ENCODE results near the gene COL11A1.
"Not testable (repeated sequence)": the region's sequence is repeated elsewhere in the genome, so short reads cannot be mapped to it uniquely, and the experiment has no call there.

Gene COL11A1

GRCh38 chr1:103089221-103089620, 19.1 kb downstream of the COL11A1 start:
- no peak overlapping the region for H3K4me3 ChIP-seq (ENCODE audit: low read depth in 1 of 5, low read length in 5 of 5)
- no peak overlapping the region for H3K9ac ChIP-seq (ENCODE audit: low read length in 5 of 5)
- no peaks in the 10 kb centered on the region for H3K36me3 ChIP-seq (ENCODE audit: control insufficient read depth in 5 of 5, insufficient read depth in 5 of 5, low read length in 5 of 5)
- H3K4me1 ChIP-seq (ENCODE audit: control insufficient read depth in 5 of 5, insufficient read depth in 5 of 5, low read length in 5 of 5): no peaks in the 10 kb centered on the region
- no peaks in the 10 kb centered on the region for H3K27me3 ChIP-seq (ENCODE audit: control insufficient read depth in 5 of 5, insufficient read depth in 4 of 5, low read length in 5 of 5)
- H3K27ac ChIP-seq (ENCODE audit: low read depth, low read length): no peak overlapping the region
- H3K9me3 ChIP-seq (ENCODE audit: control insufficient read depth in 5 of 5, low read length in 5 of 5): no peaks in the 10 kb centered on the region

- H3K9me3 ChIP-seq (ENCODE audit: control insufficient read depth in 5 of 5, low read length in 5 of 5): no peaks in the 10 kb centered on the region
- H3K27me3 ChIP-seq (ENCODE audit: control insufficient read depth in 5 of 5, insufficient read depth in 4 of 5, low read length in 5 of 5): no peaks in the 10 kb centered on the region
- no peak overlapping the region for H3K4me3 ChIP-seq (ENCODE audit: low read depth in 1 of 5, low read length in 5 of 5)
- no peak overlapping the region for H3K27ac ChIP-seq (ENCODE audit: low read depth, low read length)
- H3K4me1 ChIP-seq (ENCODE audit: control insufficient read depth in 5 of 5, insufficient read depth in 5 of 5, low read length in 5 of 5): peaks cover 0 to 3% (median 0%) of the 10 kb centered on the region in 5 donors
- no peak overlapping the region for H3K9ac ChIP-seq (ENCODE audit: low read length in 5 of 5)
- H3K36me3 ChIP-seq (ENCODE audit: control insufficient read depth in 5 of 5, insufficient read depth in 5 of 5, low read length in 5 of 5): no peaks in the 10 kb centered on the region
Measured at GRCh38 chr1:103087256-103087655, 21.1 kb downstream of the COL11A1 start.

GRCh38 chr1:103084181-103084580, 24.1 kb downstream of the COL11A1 start:
- Histone ChIP-seq H3K9ac (ENCODE audit: low read length in 5 of 5) (no peak overlapping the region), H3K27me3 (ENCODE audit: control insufficient read depth in 5 of 5, insufficient read depth in 4 of 5, low read length in 5 of 5) (no peaks in the 10 kb centered on the region), H3K9me3 (ENCODE audit: control insufficient read depth in 5 of 5, low read length in 5 of 5) (no peaks in the 10 kb centered on the region), H3K27ac (ENCODE audit: low read depth, low read length) (no peak overlapping the region), H3K36me3 (ENCODE audit: control insufficient read depth in 5 of 5, insufficient read depth in 5 of 5, low read length in 5 of 5) (no peaks in the 10 kb centered on the region), H3K4me1 (ENCODE audit: control insufficient read depth in 5 of 5, insufficient read depth in 5 of 5, low read length in 5 of 5) (peaks cover 0 to 3% (median 0%) of the 10 kb centered on the region in 5 donors), H3K4me3 (ENCODE audit: low read depth in 1 of 5, low read length in 5 of 5) (no peak overlapping the region)

- no peaks in the 10 kb centered on the region for H3K4me1 ChIP-seq (ENCODE audit: control insufficient read depth in 5 of 5, insufficient read depth in 5 of 5, low read length in 5 of 5)
- no peak overlapping the region for H3K4me3 ChIP-seq (ENCODE audit: low read depth in 1 of 5, low read length in 5 of 5)
- no peak overlapping the region for H3K9ac ChIP-seq (ENCODE audit: low read length in 5 of 5)
- H3K9me3 ChIP-seq (ENCODE audit: control insufficient read depth in 5 of 5, low read length in 5 of 5): no peaks in the 10 kb centered on the region
- no peaks in the 10 kb centered on the region for H3K36me3 ChIP-seq (ENCODE audit: control insufficient read depth in 5 of 5, insufficient read depth in 5 of 5, low read length in 5 of 5)
- no peak overlapping the region for H3K27ac ChIP-seq (ENCODE audit: low read depth, low read length)
- no peaks in the 10 kb centered on the region for H3K27me3 ChIP-seq (ENCODE audit: control insufficient read depth in 5 of 5, insufficient read depth in 4 of 5, low read length in 5 of 5)
Measured at GRCh38 chr1:103075316-103076000, 32.9 kb downstream of the COL11A1 start.

DNA sequence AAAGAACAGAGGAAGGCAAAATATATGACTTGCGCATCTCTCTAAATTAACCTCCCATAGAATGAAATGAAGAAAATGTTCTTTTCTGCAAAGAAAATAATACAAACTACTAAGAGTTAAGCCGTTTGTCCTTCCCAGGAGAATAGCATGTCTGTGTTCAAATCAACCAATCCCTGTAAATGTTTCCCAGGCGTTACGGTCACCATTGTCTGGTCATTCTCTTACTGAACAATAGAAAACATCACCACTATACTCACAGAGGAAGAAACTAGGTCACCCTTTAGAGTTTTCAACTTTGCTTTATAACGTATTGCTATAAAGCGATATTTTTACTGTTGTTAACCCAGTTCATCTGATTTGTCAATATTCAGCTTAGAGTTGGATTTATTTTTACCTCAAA, 34.1 kb downstream of the COL11A1 start:
- no peak overlapping the region for H3K9ac ChIP-seq (ENCODE audit: low read length in 5 of 5)
- no peaks in the 10 kb centered on the region for H3K4me1 ChIP-seq (ENCODE audit: control insufficient read depth in 5 of 5, insufficient read depth in 5 of 5, low read length in 5 of 5)
- no peaks in the 10 kb centered on the region for H3K9me3 ChIP-seq (ENCODE audit: control insufficient read depth in 5 of 5, low read length in 5 of 5)
- no peak overlapping the region for H3K27ac ChIP-seq (ENCODE audit: low read depth, low read length)
- H3K27me3 ChIP-seq (ENCODE audit: control insufficient read depth in 5 of 5, insufficient read depth in 4 of 5, low read length in 5 of 5): no peaks in the 10 kb centered on the region
- no peak overlapping the region for H3K4me3 ChIP-seq (ENCODE audit: low read depth in 1 of 5, low read length in 5 of 5)
- no peaks in the 10 kb centered on the region for H3K36me3 ChIP-seq (ENCODE audit: control insufficient read depth in 5 of 5, insufficient read depth in 5 of 5, low read length in 5 of 5)

- no peak overlapping the region for H3K9ac ChIP-seq (ENCODE audit: low read length in 5 of 5)
- H3K4me3 ChIP-seq (ENCODE audit: low read depth in 1 of 5, low read length in 5 of 5): no peak overlapping the region
- no peaks in the 10 kb centered on the region for H3K9me3 ChIP-seq (ENCODE audit: control insufficient read depth in 5 of 5, low read length in 5 of 5)
- H3K27me3 ChIP-seq (ENCODE audit: control insufficient read depth in 5 of 5, insufficient read depth in 4 of 5, low read length in 5 of 5): no peaks in the 10 kb centered on the region
- no peaks in the 10 kb centered on the region for H3K4me1 ChIP-seq (ENCODE audit: control insufficient read depth in 5 of 5, insufficient read depth in 5 of 5, low read length in 5 of 5)
- no peaks in the 10 kb centered on the region for H3K36me3 ChIP-seq (ENCODE audit: control insufficient read depth in 5 of 5, insufficient read depth in 5 of 5, low read length in 5 of 5)
- H3K27ac ChIP-seq (ENCODE audit: low read depth, low read length): no peak overlapping the region
Measured at GRCh38 chr1:103069201-103069600, 39.1 kb downstream of the COL11A1 start.

DNA sequence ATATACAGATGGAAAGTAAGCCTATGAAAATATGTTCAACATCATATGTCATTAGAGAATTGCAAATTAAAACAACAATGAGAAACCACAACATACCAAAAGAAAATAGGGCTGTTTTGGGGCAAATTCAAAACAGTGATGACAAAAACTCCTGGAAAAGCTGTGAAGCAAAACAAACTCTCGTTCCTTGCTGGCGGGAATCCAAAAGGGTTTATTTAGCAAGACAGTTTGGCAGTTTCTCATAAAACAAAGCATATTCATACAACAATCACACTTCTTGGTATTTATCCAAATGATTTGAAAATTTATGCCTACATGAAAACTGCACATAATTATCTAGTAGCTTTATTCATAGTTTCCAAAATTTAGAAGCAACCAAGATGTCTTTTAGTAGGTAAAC, 44.4 kb downstream of the COL11A1 start:
- Histone ChIP-seq H3K9ac (ENCODE audit: low read length in 5 of 5) (no peak overlapping the region), H3K4me1 (ENCODE audit: control insufficient read depth in 5 of 5, insufficient read depth in 5 of 5, low read length in 5 of 5) (peaks cover 0 to 4% (median 0%) of the 10 kb centered on the region in 5 donors), H3K27me3 (ENCODE audit: control insufficient read depth in 5 of 5, insufficient read depth in 4 of 5, low read length in 5 of 5) (no peaks in the 10 kb centered on the region), H3K4me3 (ENCODE audit: low read depth in 1 of 5, low read length in 5 of 5) (no peak overlapping the region), H3K36me3 (ENCODE audit: control insufficient read depth in 5 of 5, insufficient read depth in 5 of 5, low read length in 5 of 5) (no peaks in the 10 kb centered on the region), H3K9me3 (ENCODE audit: control insufficient read depth in 5 of 5, low read length in 5 of 5) (no peaks in the 10 kb centered on the region), H3K27ac (ENCODE audit: low read depth, low read length) (no peak overlapping the region)

DNA sequence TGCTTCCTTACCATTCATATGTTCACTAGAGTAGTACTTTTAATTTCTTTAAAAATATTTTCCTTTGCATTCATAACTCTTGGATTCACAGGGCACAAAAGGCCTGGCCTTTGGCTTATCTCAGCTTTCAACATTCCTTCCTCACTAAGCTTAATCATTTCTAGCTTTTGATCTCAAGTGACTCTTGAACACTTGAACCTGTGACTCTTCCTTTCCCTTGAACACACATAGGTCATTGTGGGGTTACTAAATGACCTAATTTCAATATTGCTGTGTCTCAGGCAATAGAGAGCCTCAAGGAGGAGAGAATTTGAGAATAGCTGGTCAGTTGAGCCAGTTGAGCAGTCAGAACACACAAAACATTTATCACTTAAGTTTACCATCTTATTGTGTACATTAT, 49.9 kb downstream of the COL11A1 start:
- H3K4me1 ChIP-seq (ENCODE audit: control insufficient read depth in 5 of 5, insufficient read depth in 5 of 5, low read length in 5 of 5): no peaks in the 10 kb centered on the region
- H3K9ac ChIP-seq (ENCODE audit: low read length in 5 of 5): no peak overlapping the region
- H3K9me3 ChIP-seq (ENCODE audit: control insufficient read depth in 5 of 5, low read length in 5 of 5): no peaks in the 10 kb centered on the region
- H3K27me3 ChIP-seq (ENCODE audit: control insufficient read depth in 5 of 5, insufficient read depth in 4 of 5, low read length in 5 of 5): no peaks in the 10 kb centered on the region
- H3K27ac ChIP-seq (ENCODE audit: low read depth, low read length): no peak overlapping the region
- no peak overlapping the region for H3K4me3 ChIP-seq (ENCODE audit: low read depth in 1 of 5, low read length in 5 of 5)
- H3K36me3 ChIP-seq (ENCODE audit: control insufficient read depth in 5 of 5, insufficient read depth in 5 of 5, low read length in 5 of 5): no peaks in the 10 kb centered on the region

- no peaks in the 10 kb centered on the region for H3K27me3 ChIP-seq (ENCODE audit: control insufficient read depth in 5 of 5, insufficient read depth in 4 of 5, low read length in 5 of 5)
- no peaks in the 10 kb centered on the region for H3K4me1 ChIP-seq (ENCODE audit: control insufficient read depth in 5 of 5, insufficient read depth in 5 of 5, low read length in 5 of 5)
- no peaks in the 10 kb centered on the region for H3K36me3 ChIP-seq (ENCODE audit: control insufficient read depth in 5 of 5, insufficient read depth in 5 of 5, low read length in 5 of 5)
- no peak overlapping the region for H3K9ac ChIP-seq (ENCODE audit: low read length in 5 of 5)
- H3K9me3 ChIP-seq (ENCODE audit: control insufficient read depth in 5 of 5, low read length in 5 of 5): no peaks in the 10 kb centered on the region
- no peak overlapping the region for H3K4me3 ChIP-seq (ENCODE audit: low read depth in 1 of 5, low read length in 5 of 5)
- no peak overlapping the region for H3K27ac ChIP-seq (ENCODE audit: low read depth, low read length)
Measured at GRCh38 chr1:103056423-103056822, 51.9 kb downstream of the COL11A1 start.

- H3K36me3 ChIP-seq (ENCODE audit: control insufficient read depth in 5 of 5, insufficient read depth in 5 of 5, low read length in 5 of 5); H3K9me3 ChIP-seq (ENCODE audit: control insufficient read depth in 5 of 5, low read length in 5 of 5); H3K9ac ChIP-seq (ENCODE audit: low read length in 5 of 5); H3K27ac ChIP-seq (ENCODE audit: low read depth, low read length); H3K4me3 ChIP-seq (ENCODE audit: low read depth in 1 of 5, low read length in 5 of 5); H3K27me3 ChIP-seq (ENCODE audit: control insufficient read depth in 5 of 5, insufficient read depth in 4 of 5, low read length in 5 of 5); H3K4me1 ChIP-seq (ENCODE audit: control insufficient read depth in 5 of 5, insufficient read depth in 5 of 5, low read length in 5 of 5): not testable (repeated sequence)
Measured at GRCh38 chr1:103028110-103028509, 80.2 kb downstream of the COL11A1 start.
